CD8-positive, alpha-beta memory T cell (primary cell): ENCODE data around the gene TSPAN15. TPM values are rescaled to one million over a fixed set of nuclear protein-coding genes. Genes with fewer than 3 reads are reported as not detected.

ENCODE experiments used
- CTCF ChIA-PET: fragments of 350-600 bp; sonication (Branson Sonifier 250); formaldehyde crosslinking; loops from one replicate; lab custom pipeline; 2021; ENCODE audit warnings: antibody characterized with exemption; lab: Charles Lee
- POLR2A ChIA-PET: fragments of 350-600 bp; sonication (Branson Sonifier 250); formaldehyde crosslinking; loops from one replicate; lab custom pipeline; 2021; ENCODE audit warnings: antibody characterized with exemption; lab: Charles Lee
- DNase-seq, 5 donors: peaks; one replicate each; pipeline versions ENCODE4 v3.0.0 to v3.0.0-alpha.2; 2020 to 2022; ENCODE audit warnings: mixed read lengths in 1 of 5
- H3K27ac ChIP-seq: one replicate; pipeline ENCODE4 v1.7.0; 2013; ENCODE audit warnings: low read depth, mild to moderate bottlenecking, low read length, moderate library complexity
- H3K27me3 ChIP-seq: 2 replicates; pipeline ENCODE4 v1.7.0; 2013; ENCODE audit warnings: low read length, mild to moderate bottlenecking; ENCODE audit not compliant: insufficient read depth, poor library complexity, severe bottlenecking
- H3K36me3 ChIP-seq: 2 replicates; pipeline ENCODE4 v1.7.0; 2013; ENCODE audit warnings: mild to moderate bottlenecking, low read length, moderate library complexity; ENCODE audit not compliant: insufficient read depth
- H3K4me1 ChIP-seq: 2 replicates; pipeline ENCODE4 v1.7.0; 2013; ENCODE audit warnings: mild to moderate bottlenecking, low read length, moderate library complexity; ENCODE audit not compliant: insufficient read depth
- H3K4me3 ChIP-seq: 2 replicates; pipeline ENCODE4 v1.7.0; 2013; ENCODE audit warnings: mild to moderate bottlenecking, low read length
- H3K9me3 ChIP-seq: 2 replicates; pipeline ENCODE4 v1.7.0; 2013; ENCODE audit warnings: mild to moderate bottlenecking, low read length
- H3K27ac Mint-ChIP-seq, 8 donors: one replicate each; pipeline ENCODE4 v1.8.0; 2020 to 2021; ENCODE audit warnings: mixed read lengths in 8 of 8, mild to moderate bottlenecking in 6 of 8, inconsistent platforms in 3 of 8, moderate library complexity in 3 of 8
- H3K27me3 Mint-ChIP-seq, 2 donors: one replicate each; pipeline ENCODE4 v1.8.0; 2020 to 2021; ENCODE audit warnings: mixed read lengths in 2 of 2, mild to moderate bottlenecking in 1 of 2, moderate library complexity in 1 of 2
- H3K36me3 Mint-ChIP-seq, 3 donors: one replicate each; pipeline ENCODE4 v1.8.0; 2020 to 2021; ENCODE audit warnings: mixed read lengths in 3 of 3, inconsistent platforms in 1 of 3, mild to moderate bottlenecking in 1 of 3
- H3K4me1 Mint-ChIP-seq, 3 donors: one replicate each; pipeline ENCODE4 v1.8.0; 2020 to 2021; ENCODE audit warnings: mixed read lengths in 3 of 3, inconsistent platforms in 1 of 3, mild to moderate bottlenecking in 1 of 3
- H3K4me3 Mint-ChIP-seq, 7 donors: one replicate each; pipeline ENCODE4 v1.8.0; 2020 to 2021; ENCODE audit warnings: mixed read lengths in 7 of 7, mild to moderate bottlenecking in 6 of 7, moderate library complexity in 4 of 7, inconsistent platforms in 2 of 7
- H3K9me3 Mint-ChIP-seq, 5 donors: one replicate each; pipeline ENCODE4 v1.8.0; 2020 to 2022; ENCODE audit warnings: mixed read lengths in 5 of 5, mild to moderate bottlenecking in 3 of 5, moderate library complexity in 2 of 5, inconsistent platforms in 1 of 5
- polyA plus RNA-seq: library from polyadenylated mRNA; unstranded; fragments of 300-500 nt; fragmentation: Illumina TruSeq; gene quantifications from one replicate; pipeline ENCODE4 v1.2.3, GENCODE V29; 2021
- total RNA-seq, 2 experiments: library from RNA; stranded (reverse); gene quantifications; one replicate each; pipeline ENCODE4 v1.2.3, GENCODE V29; 2021

The TSPAN15 gene
- total and polyA plus RNA-seq, 3 experiments from 2014 or later, result 1.4 to 20.2 (median 2.4) TPM

- ChIA-PET POLR2A (no interaction called here), CTCF (interaction anchor here (0.9 to 3.3 kb wide), 18 partner anchors 9 to 234 kb away, joined by 3 to 41 read pairs (median 5); partner anchors contain the start of genes TACR2 and TSPAN15)
- peaks cover 0 to 3% of the 10 kb centered on the region in 2 donors for H3K27me3 Mint-ChIP-seq
- H3K4me1 Mint-ChIP-seq, result peaks cover 11 to 26% (median 19%) of the 10 kb centered on the region in 3 donors
- no peak for DNase-seq
- peaks cover 0 to 24% (median 4%) of the 10 kb centered on the region in 3 donors for H3K36me3 Mint-ChIP-seq
- Histone ChIP-seq H3K27me3 (no peaks in the 10 kb centered on the region), H3K4me1 (peaks cover 15% of the 10 kb centered on the region), H3K4me3 (no peak overlapping the region), H3K27ac (no peak overlapping the region), H3K9me3 (no peaks in the 10 kb centered on the region), H3K36me3 (no peaks in the 10 kb centered on the region)
- H3K27ac Mint-ChIP-seq, result peak overlapping the region in 6 of 8 donors; percentile 4 to 91 (median 84)
- H3K9me3 Mint-ChIP-seq, result no peaks in the 10 kb centered on the region
- H3K4me3 Mint-ChIP-seq, result peak overlapping the region in 1 of 7 donors; percentile 35
Measured at GRCh38 chr10:69406816-69407580, 44.3 kb upstream of the TSPAN15 start.

- CTCF ChIA-PET, result interaction anchor here (0.6 to 3.3 kb wide), 24 partner anchors 9 to 452 kb away, joined by 3 to 41 read pairs (median 4); partner anchors contain the start of genes TACR2 and TSPAN15
- H3K27ac Mint-ChIP-seq, result peak overlapping the region in 7 of 8 donors; percentile 38 to 91 (median 84)
- peaks cover 15% of the 10 kb centered on the region for H3K4me1 ChIP-seq
- POLR2A ChIA-PET, result interaction anchor here (0.6 to 0.8 kb wide), 4 partner anchors 9 to 179 kb away, joined by 3 to 4 read pairs (median 4); no protein-coding TSS in a partner anchor
- H3K27me3 ChIP-seq, result no peaks in the 10 kb centered on the region
- H3K27me3 Mint-ChIP-seq, result peaks cover 0 to 3% of the 10 kb centered on the region in 2 donors
- no peaks in the 10 kb centered on the region for H3K9me3 ChIP-seq
- H3K4me3 Mint-ChIP-seq, result peak overlapping the region in 3 of 7 donors; percentile 19 to 77 (median 61)
- no peaks in the 10 kb centered on the region for H3K36me3 ChIP-seq
- peaks cover 0 to 17% (median 2%) of the 10 kb centered on the region in 3 donors for H3K36me3 Mint-ChIP-seq
- H3K9me3 Mint-ChIP-seq, result no peaks in the 10 kb centered on the region
- DNase-seq, result peak in 1 of 5 donors; percentile 56
- H3K27ac ChIP-seq, result no peak overlapping the region
- no peak overlapping the region for H3K4me3 ChIP-seq
- peaks cover 11 to 26% (median 19%) of the 10 kb centered on the region in 3 donors for H3K4me1 Mint-ChIP-seq
Measured at GRCh38 chr10:69407621-69408301, 43.5 kb upstream of the TSPAN15 start.

GRCh38 chr10:69408318-69409175 lies 42.7 kb upstream of the TSPAN15 start:
- Histone ChIP-seq H3K9me3 (no peaks in the 10 kb centered on the region), H3K36me3 (no peaks in the 10 kb centered on the region), H3K4me1 (peaks cover 15% of the 10 kb centered on the region), H3K27ac (peak overlapping the region; percentile 64), H3K4me3 (no peak overlapping the region), H3K27me3 (no peaks in the 10 kb centered on the region)
- peaks cover 0 to 11% (median 2%) of the 10 kb centered on the region in 3 donors for H3K36me3 Mint-ChIP-seq
- peaks cover 11 to 26% (median 19%) of the 10 kb centered on the region in 3 donors for H3K4me1 Mint-ChIP-seq
- peak; percentile 87 to 93 (median 88) for DNase-seq
- peak overlapping the region in 6 of 7 donors; percentile 60 to 80 (median 74) for H3K4me3 Mint-ChIP-seq
- H3K9me3 Mint-ChIP-seq, result no peaks in the 10 kb centered on the region
- ChIA-PET POLR2A (interaction anchor here (0.6 to 0.8 kb wide), 4 partner anchors 10 to 179 kb away, joined by 3 to 4 read pairs (median 4); no protein-coding TSS in a partner anchor), CTCF (interaction anchor here (0.6 to 3.3 kb wide), 22 partner anchors 10 to 453 kb away, joined by 3 to 41 read pairs (median 4); partner anchors contain the start of genes TACR2 and TSPAN15)
- H3K27me3 Mint-ChIP-seq, result peaks cover 0 to 3% of the 10 kb centered on the region in 2 donors
- H3K27ac Mint-ChIP-seq, result peak overlapping the region; percentile 63 to 94 (median 88)

- H3K4me3 ChIP-seq, result no peak overlapping the region
- no peaks in the 10 kb centered on the region for H3K9me3 ChIP-seq
- H3K36me3 Mint-ChIP-seq, result peaks cover 0 to 7% (median 0%) of the 10 kb centered on the region in 3 donors
- POLR2A ChIA-PET, result no interaction called here
- H3K4me1 ChIP-seq, result peaks cover 15% of the 10 kb centered on the region
- CTCF ChIA-PET, result interaction anchor here (0.8 to 3.3 kb wide), 6 partner anchors 16 to 229 kb away, joined by 3 to 41 read pairs (median 12); no protein-coding TSS in a partner anchor
- no peaks in the 10 kb centered on the region for H3K9me3 Mint-ChIP-seq
- DNase-seq, result no peak
- no peaks in the 10 kb centered on the region for H3K36me3 ChIP-seq
- H3K27me3 ChIP-seq, result no peaks in the 10 kb centered on the region
- peaks cover 0 to 3% of the 10 kb centered on the region in 2 donors for H3K27me3 Mint-ChIP-seq
- H3K27ac Mint-ChIP-seq, result peak overlapping the region in 7 of 8 donors; percentile 63 to 86 (median 76)
- H3K4me3 Mint-ChIP-seq, result peak overlapping the region in 2 of 7 donors; percentile 51 to 75
- H3K4me1 Mint-ChIP-seq, result peaks cover 11 to 26% (median 19%) of the 10 kb centered on the region in 3 donors
- H3K27ac ChIP-seq, result peak overlapping the region; percentile 64
Measured at GRCh38 chr10:69409176-69409495, 42.1 kb upstream of the TSPAN15 start.

- peaks cover 11 to 26% (median 19%) of the 10 kb centered on the region in 3 donors for H3K4me1 Mint-ChIP-seq
- Histone ChIP-seq H3K27me3 (no peaks in the 10 kb centered on the region), H3K9me3 (no peaks in the 10 kb centered on the region), H3K4me3 (no peak overlapping the region), H3K27ac (no peak overlapping the region), H3K36me3 (no peaks in the 10 kb centered on the region), H3K4me1 (peaks cover 15% of the 10 kb centered on the region)
- H3K4me3 Mint-ChIP-seq, result peak overlapping the region in 1 of 7 donors; percentile 18
- CTCF ChIA-PET, result no interaction called here
- no peaks in the 10 kb centered on the region for H3K9me3 Mint-ChIP-seq
- POLR2A ChIA-PET, result no interaction called here
- peaks cover 0 to 4% (median 0%) of the 10 kb centered on the region in 3 donors for H3K36me3 Mint-ChIP-seq
- H3K27me3 Mint-ChIP-seq, result peaks cover 0 to 3% of the 10 kb centered on the region in 2 donors
- H3K27ac Mint-ChIP-seq, result peak overlapping the region in 1 of 8 donors; percentile 51
- no peak for DNase-seq
Measured at GRCh38 chr10:69409968-69410367, 41.3 kb upstream of the TSPAN15 start.

GRCh38 chr10:69410487-69410886 lies 40.8 kb upstream of the TSPAN15 start:
- Mint-ChIP-seq H3K36me3 (no peaks in the 10 kb centered on the region), H3K9me3 (no peaks in the 10 kb centered on the region), H3K27ac (peak overlapping the region in 4 of 8 donors; percentile 3 to 73 (median 48)), H3K4me1 (peaks cover 11 to 26% (median 19%) of the 10 kb centered on the region in 3 donors), H3K4me3 (peak overlapping the region in 1 of 7 donors; percentile 11), H3K27me3 (peaks cover 0 to 5% of the 10 kb centered on the region in 2 donors)
- Histone ChIP-seq H3K4me3 (no peak overlapping the region), H3K27ac (no peak overlapping the region), H3K36me3 (no peaks in the 10 kb centered on the region), H3K9me3 (no peaks in the 10 kb centered on the region), H3K27me3 (no peaks in the 10 kb centered on the region), H3K4me1 (peaks cover 15% of the 10 kb centered on the region)
- CTCF ChIA-PET, result interaction anchor here (1.4 kb wide), 1 partner anchor 9 kb away, joined by 7 read pairs; no protein-coding TSS in a partner anchor
- DNase-seq, result no peak
- POLR2A ChIA-PET, result no interaction called here

- no peaks in the 10 kb centered on the region for H3K9me3 Mint-ChIP-seq
- peak overlapping the region in 3 of 8 donors; percentile 29 to 63 (median 61) for H3K27ac Mint-ChIP-seq
- peaks cover 15% of the 10 kb centered on the region for H3K4me1 ChIP-seq
- POLR2A ChIA-PET, result no interaction called here
- CTCF ChIA-PET, result interaction anchor here (1.0 to 1.4 kb wide), 2 partner anchors 8 to 223 kb away, joined by 3 to 7 read pairs; no protein-coding TSS in a partner anchor
- H3K9me3 ChIP-seq, result no peaks in the 10 kb centered on the region
- H3K27me3 Mint-ChIP-seq, result peaks cover 0 to 5% of the 10 kb centered on the region in 2 donors
- no peak overlapping the region for H3K4me3 Mint-ChIP-seq
- no peaks in the 10 kb centered on the region for H3K36me3 ChIP-seq
- no peak for DNase-seq
- H3K4me3 ChIP-seq, result no peak overlapping the region
- H3K36me3 Mint-ChIP-seq, result no peaks in the 10 kb centered on the region
- peaks cover 11 to 22% (median 19%) of the 10 kb centered on the region in 3 donors for H3K4me1 Mint-ChIP-seq
- H3K27ac ChIP-seq, result no peak overlapping the region
- no peaks in the 10 kb centered on the region for H3K27me3 ChIP-seq
Measured at GRCh38 chr10:69411476-69411875, 39.8 kb upstream of the TSPAN15 start.
